SHP77 treated with DMSO at 0.1 percent for 48 hours (cell line): ENCODE measurements around the gene HAGHL.
A peak's percentile ranks its signal among the peaks of the same experiment; 100 is the strongest.
"Not testable (repeated sequence)": the region's sequence is repeated elsewhere in the genome, so short reads cannot be mapped to it uniquely, and the experiment has no call there.

Experiments
- DNase-seq: peaks from one replicate; lab custom pipeline; 2025; lab: John Stamatoyannopoulos, UW

The HAGHL gene

GRCh38 chr16:734981-735881, 8.3 kb downstream of the HAGHL start:
- DNase-seq: no peak

GRCh38 chr16:735982-736453, 9.1 kb downstream of the HAGHL start:
- DNase-seq: no peak

DNA sequence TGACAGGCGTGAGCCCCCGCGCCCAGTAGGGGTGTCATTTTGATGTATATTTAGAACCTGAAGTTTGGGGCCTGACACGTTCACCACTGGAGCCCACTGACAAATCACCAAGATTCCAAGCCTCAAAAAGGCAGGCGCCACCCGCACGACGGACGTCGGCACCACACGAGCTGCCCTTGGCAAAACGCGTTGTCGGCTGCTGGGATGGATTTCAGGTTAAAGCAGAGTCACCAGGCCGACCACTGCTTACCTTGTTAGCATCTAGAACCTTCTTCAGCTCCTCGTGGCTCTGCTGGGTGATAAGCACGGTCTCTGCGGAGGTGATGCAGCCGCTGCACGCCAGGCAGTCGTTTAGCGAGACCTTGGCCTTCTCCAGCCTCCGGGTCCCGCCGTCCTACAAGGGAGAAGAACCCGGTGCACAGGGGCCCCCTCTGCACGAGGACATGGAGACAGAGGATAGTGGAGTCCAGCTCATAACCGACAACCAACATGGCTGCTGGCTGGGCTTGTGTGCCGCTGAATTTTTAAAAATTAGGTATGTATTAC, 10.1 kb downstream of the HAGHL start:
- DNase-seq: no peak

DNA sequence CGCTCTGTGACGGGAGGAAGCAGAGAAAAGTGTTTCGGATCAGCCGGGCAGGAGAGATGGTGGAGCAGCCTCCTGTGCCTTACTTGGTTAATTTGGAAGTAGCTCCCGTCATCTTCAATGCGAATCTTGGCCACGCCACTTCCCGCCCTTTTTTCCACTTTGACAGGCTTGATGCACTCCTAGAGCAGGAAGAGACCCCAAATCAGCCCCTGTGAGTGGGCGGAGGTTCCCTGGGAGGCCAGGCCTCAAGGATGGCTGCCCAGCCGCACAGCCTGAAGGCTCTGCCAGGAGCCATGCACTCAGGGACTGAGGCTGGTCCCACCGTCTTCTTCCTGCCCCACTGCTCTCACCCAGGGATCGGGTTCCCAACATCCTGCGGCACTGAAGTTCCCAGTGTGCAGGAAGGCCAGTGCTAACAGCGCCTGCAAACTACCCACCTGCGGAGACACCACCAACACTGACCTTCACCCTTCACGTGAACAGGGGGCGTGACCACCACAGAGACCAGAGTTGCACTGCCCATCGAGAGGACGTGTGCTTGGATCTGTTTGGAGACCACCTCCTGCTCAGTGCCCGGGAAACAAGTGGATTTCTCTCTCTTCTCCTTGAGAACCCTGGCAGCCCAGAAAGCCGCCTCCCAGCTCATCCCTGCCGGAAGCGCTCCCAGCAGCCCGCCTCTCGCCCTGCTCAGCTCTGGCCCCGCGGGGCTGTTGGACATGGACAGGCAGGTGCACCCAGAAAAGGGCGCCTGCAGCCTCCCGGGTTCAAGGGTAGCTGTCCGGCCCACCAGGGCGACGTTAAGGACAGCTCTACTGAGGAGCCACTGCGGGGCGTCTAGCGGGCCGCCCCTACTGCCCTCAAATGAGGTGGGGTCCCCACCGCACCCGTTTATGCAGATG, 12.9 kb downstream of the HAGHL start:
- no peak for DNase-seq

DNA sequence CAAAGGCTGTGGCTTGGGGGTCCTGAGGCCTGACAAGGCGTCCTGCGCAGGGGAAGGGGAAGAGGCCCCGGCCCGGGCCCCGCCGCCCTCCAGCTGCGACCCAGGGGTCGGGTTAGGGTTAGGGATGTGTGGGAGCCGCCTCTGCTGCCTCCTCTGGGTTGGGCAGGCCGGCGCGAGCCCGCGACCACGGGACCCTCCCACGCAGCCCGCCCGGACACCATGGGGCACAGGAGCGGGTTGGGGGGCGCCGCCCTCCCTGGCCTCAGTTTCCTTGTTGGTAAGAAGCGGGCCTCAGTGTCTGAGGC, 13.5 kb downstream of the HAGHL start:
- no peak for DNase-seq

DNA sequence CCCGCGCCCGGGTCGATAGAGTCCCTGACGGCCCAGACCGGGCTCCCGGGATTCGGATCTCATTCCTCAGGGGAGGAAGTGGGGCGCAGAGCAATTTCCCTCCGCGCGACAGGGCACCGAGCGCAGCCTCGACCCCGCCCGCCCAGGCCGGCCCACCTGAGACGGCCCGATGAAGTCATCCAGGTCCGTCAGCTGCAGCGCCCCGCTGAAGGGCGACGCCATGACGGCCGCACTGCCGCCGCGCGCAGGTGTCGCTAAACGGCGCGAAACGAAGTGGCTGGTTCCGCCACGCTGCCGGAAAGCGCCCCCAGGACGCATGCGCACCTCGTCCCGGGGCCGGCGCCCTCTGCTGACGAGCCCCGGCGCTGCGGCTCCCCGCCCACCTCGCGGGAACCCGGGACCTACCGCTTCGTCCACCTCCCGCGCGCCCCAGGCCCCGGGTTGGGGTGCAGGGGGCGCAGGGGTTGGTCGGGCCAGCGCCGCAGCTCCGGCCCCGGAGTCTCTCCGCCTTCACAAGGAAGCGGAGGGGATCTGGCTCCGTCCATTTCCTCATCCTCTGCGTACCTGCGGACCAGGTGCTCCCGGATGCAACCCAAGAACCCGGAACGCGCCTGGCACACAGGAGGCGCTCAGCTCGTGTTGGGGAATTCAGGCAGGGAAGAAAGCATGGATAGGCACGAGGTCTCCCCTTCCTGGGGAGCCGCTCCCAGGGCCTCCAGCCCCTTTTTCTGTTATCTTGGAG, 14.0 kb downstream of the HAGHL start, which contains the start of gene CIAO3:
Gene CIAO3, minus strand, starts transcription at position 234 of the 742 bp plus-strand sequence. Its CDS starts 12 bp downstream, at position 222.
- DNase-seq: peak; percentile 45

DNA sequence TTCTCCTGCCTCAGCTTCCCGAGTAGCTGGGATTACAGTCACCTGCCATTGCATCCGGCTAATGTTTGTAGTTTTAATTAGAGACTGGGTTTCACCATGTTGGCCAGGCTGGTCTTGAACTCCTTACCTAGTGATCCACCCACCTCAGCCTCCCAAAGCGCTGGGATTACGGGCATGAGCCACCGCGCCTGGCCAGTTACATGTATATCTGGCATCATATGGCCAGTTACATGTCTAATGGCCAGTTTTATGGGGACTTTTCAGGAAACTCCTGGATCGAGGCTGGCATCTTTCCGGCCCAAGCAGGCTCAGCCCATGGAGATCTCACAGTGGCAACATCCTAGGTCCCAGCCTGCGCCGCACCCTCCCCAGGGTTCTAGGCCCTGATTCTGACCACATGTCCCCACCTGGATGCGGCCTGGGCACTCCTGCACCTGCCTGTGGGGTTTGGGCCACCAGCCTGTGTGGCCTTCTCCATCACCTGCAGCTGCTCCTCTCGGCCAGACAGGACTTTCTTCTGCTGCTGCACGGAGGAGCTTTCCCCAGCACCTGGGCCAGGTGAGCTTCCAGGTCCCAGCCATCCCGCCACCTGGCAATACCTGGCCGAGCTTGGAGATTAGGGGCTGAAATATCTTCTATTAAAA, 15.2 kb downstream of the HAGHL start:
- DNase-seq: no peak

GRCh38 chr16:742894-743293, 16.0 kb downstream of the HAGHL start:
- not testable (repeated sequence) for DNase-seq

- no peak for DNase-seq
Measured at GRCh38 chr16:743794-744500, 17.0 kb downstream of the HAGHL start.

DNA sequence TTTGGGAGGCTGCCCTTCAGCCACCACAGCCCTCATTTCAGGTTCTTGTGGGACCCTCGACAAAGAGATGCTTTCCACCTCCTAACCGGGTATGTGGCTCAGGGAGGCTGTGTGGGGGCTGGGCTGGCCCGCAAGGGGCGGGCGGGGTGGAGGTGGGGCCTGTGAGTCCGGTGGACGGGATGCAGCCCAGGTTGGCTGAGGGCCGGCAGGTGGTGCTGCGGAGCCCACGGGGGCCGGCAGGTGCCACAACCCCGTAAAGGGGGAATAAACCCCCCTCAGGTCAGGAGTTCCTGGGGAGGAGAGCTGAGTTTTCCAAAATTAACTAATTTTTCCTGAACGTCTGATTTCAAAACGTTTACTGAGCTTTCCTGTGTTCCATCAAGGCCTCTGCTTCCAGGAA, 18.8 kb downstream of the HAGHL start:
- no peak for DNase-seq

DNA sequence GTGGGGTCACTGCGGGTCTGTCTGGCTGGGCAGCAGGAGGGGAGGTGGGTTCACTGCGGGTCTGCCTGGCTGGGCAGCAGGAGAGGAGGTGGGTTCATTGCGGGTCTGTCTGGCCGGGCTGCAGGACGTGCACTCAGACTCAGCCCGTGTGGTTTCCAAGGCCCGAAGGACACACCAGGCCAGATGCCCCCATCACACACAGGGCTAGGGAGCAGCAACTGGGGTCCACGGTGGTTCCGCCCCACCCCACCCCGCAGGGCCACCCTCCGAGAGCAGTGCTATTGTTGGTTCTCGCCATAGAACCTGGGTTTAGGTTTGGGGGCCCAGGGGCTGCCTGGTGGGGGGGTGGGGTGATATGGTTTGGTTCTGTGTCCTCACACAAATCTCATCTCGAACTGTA, 19.7 kb downstream of the HAGHL start:
- DNase-seq: no peak

DNA sequence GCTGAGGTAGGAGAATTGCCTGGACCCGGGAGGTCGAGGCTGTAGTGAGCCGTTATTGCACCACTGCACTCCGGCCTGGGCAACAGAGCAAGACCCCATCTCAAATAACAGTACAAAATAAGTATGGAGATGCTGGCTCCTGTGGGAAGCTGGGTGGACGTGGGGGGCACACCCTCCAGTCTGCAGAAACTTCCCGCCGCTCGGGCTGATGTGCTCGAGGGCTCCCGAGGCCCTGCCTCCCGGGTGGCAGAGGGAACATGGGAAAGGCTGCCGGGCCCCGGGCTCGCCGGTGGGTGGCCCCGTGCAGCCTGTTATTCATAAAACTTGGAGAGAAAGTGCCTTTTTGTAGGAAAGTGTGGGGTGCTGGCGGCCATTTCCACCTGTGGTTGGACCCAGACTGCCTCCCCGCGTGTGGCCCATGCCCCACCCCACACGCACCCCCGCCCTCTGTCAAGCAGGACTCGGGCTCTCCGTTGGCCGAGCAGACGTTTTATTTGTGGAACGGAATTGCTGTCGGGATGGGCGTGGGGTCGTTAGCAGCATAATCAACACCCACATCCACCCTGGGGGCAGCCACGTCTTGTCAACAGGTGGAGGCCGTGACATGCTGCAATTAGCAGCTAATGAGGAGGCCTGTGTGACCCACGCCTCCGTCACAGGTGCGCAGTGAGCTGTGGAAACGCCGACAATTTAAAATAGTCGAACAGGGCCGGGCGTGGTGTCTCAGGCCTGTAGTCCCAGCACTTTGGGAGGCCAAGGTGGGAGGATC, 21.3 kb downstream of the HAGHL start:
- no peak for DNase-seq

DNA sequence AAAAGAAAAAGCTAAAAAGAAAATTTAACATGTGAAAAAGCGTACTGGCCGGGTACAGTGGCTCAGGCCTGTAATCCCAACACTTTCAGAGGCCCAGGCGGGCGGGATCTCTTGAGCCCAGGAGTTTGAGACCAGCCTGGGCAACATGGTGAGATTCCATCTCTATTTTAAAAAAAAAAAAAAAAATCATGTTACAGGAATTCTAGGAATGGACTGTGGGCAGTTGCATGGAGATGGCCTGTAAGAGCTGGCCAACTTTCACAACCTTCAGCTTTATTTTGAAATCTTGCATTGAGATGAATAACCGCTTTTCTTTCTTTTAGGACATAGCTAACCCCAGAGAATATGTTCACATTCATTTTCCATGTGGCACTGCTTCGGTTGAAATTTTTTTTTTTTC, 22.1 kb downstream of the HAGHL start:
- DNase-seq: no peak

GRCh38 chr16:750485-750884, 23.6 kb downstream of the HAGHL start:
- DNase-seq: no peak

- DNase-seq: no peak
Measured at GRCh38 chr16:751152-752006, 24.5 kb downstream of the HAGHL start.

- no peak for DNase-seq
Measured at GRCh38 chr16:752007-752312, 25.1 kb downstream of the HAGHL start.

DNA sequence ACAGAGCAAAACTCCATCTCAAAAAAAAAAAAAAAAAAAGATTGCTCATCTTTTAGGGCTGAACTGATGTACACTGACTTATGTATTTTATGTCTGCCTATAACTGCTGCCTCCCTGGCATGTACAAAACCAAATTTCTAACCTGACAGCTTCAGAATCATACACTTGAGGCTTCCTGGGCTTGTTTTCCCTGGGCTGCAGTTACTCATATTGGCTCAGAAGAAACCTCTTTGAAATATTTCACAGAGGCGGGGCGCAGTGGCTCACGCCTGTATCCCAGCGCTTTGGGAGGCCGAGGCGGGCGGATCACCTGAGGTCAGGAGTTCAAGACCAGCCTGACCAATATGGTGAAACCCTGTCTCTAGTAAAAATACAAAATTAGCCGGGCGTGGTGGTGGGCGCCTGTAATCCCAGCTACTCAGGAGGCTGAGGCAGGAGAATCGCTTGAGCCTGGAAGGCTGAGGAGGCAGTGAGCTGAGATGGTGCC, 27.3 kb downstream of the HAGHL start:
- DNase-seq: not testable (repeated sequence)

GRCh38 chr16:754656-755055, 27.8 kb downstream of the HAGHL start:
- DNase-seq: no peak

- DNase-seq: no peak
Measured at GRCh38 chr16:756428-756827, 29.5 kb downstream of the HAGHL start.
